ENCODE measurements around the gene NDUFA12. TPM values are rescaled to one million over a fixed set of nuclear protein-coding genes. Genes with fewer than 3 reads are reported as not detected.

NDUFA12 gene
- total RNA-seq, 1 experiment from 2014 or later = 157 TPM

DNA sequence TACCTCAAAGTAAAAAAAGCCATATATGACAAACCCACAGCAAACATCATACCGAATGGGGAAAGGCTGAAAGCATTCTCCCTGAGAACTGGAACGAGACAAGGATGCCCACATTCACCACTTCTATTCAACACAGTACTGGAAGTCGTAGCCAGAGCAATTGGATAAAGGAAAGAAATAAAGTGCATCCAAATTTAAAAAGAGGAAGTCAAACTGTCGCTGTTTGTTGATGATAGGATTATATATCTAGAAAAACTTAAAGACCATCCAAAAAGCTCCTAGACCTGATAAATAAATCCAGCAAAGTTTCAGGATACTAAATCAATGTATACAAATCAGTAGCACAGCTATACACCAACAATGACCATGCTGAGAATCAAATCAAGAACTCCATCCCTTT, 5.2 kb downstream of the NDUFA12 start:
- H3K36me3 ChIP-seq (ENCODE audit: insufficient read depth, low read length, poor library complexity, severe bottlenecking) = peaks cover 11% of the 10 kb centered on the region
- no peaks in the 10 kb centered on the region for H3K27me3 ChIP-seq (replicated peaks; ENCODE audit: insufficient read depth, low read depth, low read length, poor library complexity)
- no peak overlapping the region for H3K27ac ChIP-seq (ENCODE audit: low read depth, low read length, poor library complexity, severe bottlenecking)
- peaks cover 4% of the 10 kb centered on the region for H3K4me1 ChIP-seq (ENCODE audit: insufficient read depth, low read length, poor library complexity, severe bottlenecking)
- ChIA-PET CTCF (no interaction called here), POLR2A (ENCODE audit: low non-redundant PET) (no interaction called here)
- no peak overlapping the region for H3K4me3 ChIP-seq (ENCODE audit: low read depth, low read length, poor library complexity, severe bottlenecking)
- no TSS peak for BruUV-seq (replicated peaks)
- no peak for DNase-seq (ENCODE audit: low spot score)
- TF ChIP-seq EZH2 (IDR thresholded peaks at IDR 0.05; ENCODE audit: borderline replicate concordance, low read depth, low read length, poor library complexity, severe bottlenecking) = no peak
- TF ChIP-seq, protein P1, sequence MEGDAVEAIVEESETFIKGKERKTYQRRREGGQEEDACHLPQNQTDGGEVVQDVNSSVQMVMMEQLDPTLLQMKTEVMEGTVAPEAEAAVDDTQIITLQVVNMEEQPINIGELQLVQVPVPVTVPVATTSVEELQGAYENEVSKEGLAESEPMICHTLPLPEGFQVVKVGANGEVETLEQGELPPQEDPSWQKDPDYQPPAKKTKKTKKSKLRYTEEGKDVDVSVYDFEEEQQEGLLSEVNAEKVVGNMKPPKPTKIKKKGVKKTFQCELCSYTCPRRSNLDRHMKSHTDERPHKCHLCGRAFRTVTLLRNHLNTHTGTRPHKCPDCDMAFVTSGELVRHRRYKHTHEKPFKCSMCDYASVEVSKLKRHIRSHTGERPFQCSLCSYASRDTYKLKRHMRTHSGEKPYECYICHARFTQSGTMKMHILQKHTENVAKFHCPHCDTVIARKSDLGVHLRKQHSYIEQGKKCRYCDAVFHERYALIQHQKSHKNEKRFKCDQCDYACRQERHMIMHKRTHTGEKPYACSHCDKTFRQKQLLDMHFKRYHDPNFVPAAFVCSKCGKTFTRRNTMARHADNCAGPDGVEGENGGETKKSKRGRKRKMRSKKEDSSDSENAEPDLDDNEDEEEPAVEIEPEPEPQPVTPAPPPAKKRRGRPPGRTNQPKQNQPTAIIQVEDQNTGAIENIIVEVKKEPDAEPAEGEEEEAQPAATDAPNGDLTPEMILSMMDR (conservative IDR thresholded peaks at IDR 0.05; ENCODE audit: low read depth, low read length) = no peak
- intact Hi-C loops (cut with micrococcal nuclease; ENCODE audit: unreplicated experiment) = no loop called here
- no peaks in the 10 kb centered on the region for H3K9me3 ChIP-seq (ENCODE audit: low read depth, low read length, poor library complexity, severe bottlenecking)

DNA sequence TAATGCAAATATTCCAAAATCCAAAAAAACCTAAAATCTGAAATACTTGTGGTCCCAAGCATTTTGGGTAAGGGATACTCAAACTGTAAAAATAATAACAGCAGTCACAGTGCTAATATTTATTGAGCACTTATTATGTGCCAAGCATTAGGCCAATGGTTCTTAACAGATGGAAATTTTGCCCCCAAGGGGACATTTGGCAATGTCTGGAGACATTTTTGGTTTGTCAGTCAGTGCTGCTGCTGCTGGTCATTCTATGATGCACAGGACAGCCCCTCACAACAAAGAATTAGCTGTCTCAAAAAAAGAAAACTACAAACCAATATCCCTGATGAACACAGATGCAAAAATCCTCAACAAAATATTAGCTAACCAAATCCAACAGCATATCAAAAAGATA, 5.8 kb downstream of the NDUFA12 start:
- no peak overlapping the region for H3K4me3 ChIP-seq (ENCODE audit: low read depth, low read length, poor library complexity, severe bottlenecking)
- intact Hi-C loops (cut with micrococcal nuclease; ENCODE audit: unreplicated experiment) = no loop called here
- H3K4me1 ChIP-seq (ENCODE audit: insufficient read depth, low read length, poor library complexity, severe bottlenecking) = peaks cover 3% of the 10 kb centered on the region
- TF ChIP-seq EZH2 (IDR thresholded peaks at IDR 0.05; ENCODE audit: borderline replicate concordance, low read depth, low read length, poor library complexity, severe bottlenecking) = no peak
- TF ChIP-seq, protein P1 (conservative IDR thresholded peaks at IDR 0.05; ENCODE audit: low read depth, low read length) = no peak
- POLR2A ChIA-PET (ENCODE audit: low non-redundant PET) = no interaction called here
- H3K9me3 ChIP-seq (ENCODE audit: low read depth, low read length, poor library complexity, severe bottlenecking) = no peaks in the 10 kb centered on the region
- no peak for DNase-seq (ENCODE audit: low spot score)
- H3K27me3 ChIP-seq (replicated peaks; ENCODE audit: insufficient read depth, low read depth, low read length, poor library complexity) = no peaks in the 10 kb centered on the region
- CTCF ChIA-PET = no interaction called here
- no peak overlapping the region for H3K27ac ChIP-seq (ENCODE audit: low read depth, low read length, poor library complexity, severe bottlenecking)
- H3K36me3 ChIP-seq (ENCODE audit: insufficient read depth, low read length, poor library complexity, severe bottlenecking) = peaks cover 11% of the 10 kb centered on the region
- no TSS peak for BruUV-seq (replicated peaks)

DNA sequence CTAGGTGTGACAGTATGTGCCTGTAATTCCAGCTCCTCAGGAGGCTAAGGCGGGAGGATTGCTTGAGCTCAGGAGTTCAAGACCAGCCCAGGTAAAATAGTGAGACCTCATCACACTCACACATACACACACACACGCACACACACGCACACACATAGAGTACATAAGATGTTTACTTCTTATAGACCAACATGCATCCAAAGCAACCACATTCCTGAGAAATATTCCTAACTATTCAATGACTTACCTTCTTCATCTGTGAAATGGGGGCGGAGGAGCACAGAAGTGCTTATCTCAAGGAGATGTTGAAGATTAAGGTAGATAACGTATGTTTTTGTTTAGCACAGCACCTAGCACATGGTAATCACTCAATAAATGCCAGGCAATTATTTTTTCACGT, 6.4 kb downstream of the NDUFA12 start:
- ChIA-PET CTCF (no interaction called here), POLR2A (ENCODE audit: low non-redundant PET) (no interaction called here)
- TF ChIP-seq EZH2 (IDR thresholded peaks at IDR 0.05; ENCODE audit: borderline replicate concordance, low read depth, low read length, poor library complexity, severe bottlenecking) = no peak
- TF ChIP-seq, protein P1 (conservative IDR thresholded peaks at IDR 0.05; ENCODE audit: low read depth, low read length) = no peak
- no TSS peak for BruUV-seq (replicated peaks)
- H3K27ac ChIP-seq (ENCODE audit: low read depth, low read length, poor library complexity, severe bottlenecking) = no peak overlapping the region
- H3K36me3 ChIP-seq (ENCODE audit: insufficient read depth, low read length, poor library complexity, severe bottlenecking) = peaks cover 11% of the 10 kb centered on the region
- no peak for DNase-seq (ENCODE audit: low spot score)
- no peaks in the 10 kb centered on the region for H3K27me3 ChIP-seq (replicated peaks; ENCODE audit: insufficient read depth, low read depth, low read length, poor library complexity)
- no peaks in the 10 kb centered on the region for H3K4me1 ChIP-seq (ENCODE audit: insufficient read depth, low read length, poor library complexity, severe bottlenecking)
- H3K4me3 ChIP-seq (ENCODE audit: low read depth, low read length, poor library complexity, severe bottlenecking) = no peak overlapping the region
- H3K9me3 ChIP-seq (ENCODE audit: low read depth, low read length, poor library complexity, severe bottlenecking) = no peaks in the 10 kb centered on the region
- intact Hi-C loops (cut with micrococcal nuclease; ENCODE audit: unreplicated experiment) = no loop called here

Data from A673 (cell line).